K562 (cell line): Measurements from ENCODE around the gene SULT2B1. TPM values are rescaled to one million over a fixed set of nuclear protein-coding genes. Genes with fewer than 3 reads are reported as not detected.

Source experiments
- ATAC-seq: fragments of 200-7000 bp; cut with Tn5 transposase; 3 replicates; pipeline ENCODE4 v1.9.1; 2020; ENCODE audit warnings: moderate library complexity
- BruUV-seq: library from RNA; stranded (reverse); fragments of 400-500 nt; replicated peaks from 2 replicates; lab custom pipeline; 2021; lab: Mats Ljungman, UMichigan
- CTCF ChIA-PET: fragments of 300-600 bp; formaldehyde crosslinking; extraction: SDS; loops from one replicate; lab custom pipeline; 2021; ENCODE audit warnings: low intra/inter-chr PET ratio; lab: Yijun Ruan, JAX
- POLR2A ChIA-PET: fragments of 300-600, 350-650 bp; sonication (Branson Sonifier 250); formaldehyde crosslinking; extraction: SDS; loops from one replicate; lab custom pipeline; 2021; ENCODE audit warnings: antibody characterized with exemption, inconsistent platforms; lab: Yijun Ruan, JAX
- DNase-seq, 4 experiments: peaks; one replicate each; pipeline versions ENCODE4 v3.0.0 to v3.0.0-alpha.2; 2011 to 2018; ENCODE audit warnings: low spot score in 3 of 4, mixed read lengths in 3 of 4; ENCODE audit errors: extremely low read depth in 1 of 4
- FAIRE-seq: peaks from 2 replicates; lab custom pipeline; 2011; peaks lifted over from hg19 to GRCh38; lab: Jason Lieb, UNC
- H2AFZ ChIP-seq: 2 replicates; pipeline ENCODE4 v1.6.0; 2011; ENCODE audit warnings: low read depth, low read length, control low read depth, inconsistent platforms
- H3K27ac ChIP-seq: fragments of 200-600 bp; 3 replicates; pipeline ENCODE4 v1.8.0; 2011; ENCODE audit warnings: low read depth, mild to moderate bottlenecking, control low read depth, inconsistent platforms, low read length, moderate library complexity, mixed read lengths; ENCODE audit errors: extremely low read depth
- H3K27me3 ChIP-seq, 2 experiments: fragments of 300-600 bp in 1 of 2; 2 replicates in 1 of 2; 3 replicates in 1 of 2; pipeline versions ENCODE4 v1.6.0 to v1.8.0; 2011; ENCODE audit warnings: inconsistent platforms in 2 of 2, low read length in 2 of 2, mild to moderate bottlenecking in 1 of 2, mixed read lengths in 1 of 2, moderate library complexity in 1 of 2; ENCODE audit not compliant: control insufficient read depth in 2 of 2, insufficient read depth in 2 of 2
- H3K36me3 ChIP-seq: fragments of 300-600 bp; 3 replicates; pipeline ENCODE4 v1.8.0; 2011; ENCODE audit warnings: mild to moderate bottlenecking, low read length, inconsistent platforms; ENCODE audit not compliant: control insufficient read depth, insufficient read depth
- H3K4me1 ChIP-seq, 2 experiments: fragments of 200-600 bp in 1 of 2; replicated peaks in 1 of 2; 2 replicates in 1 of 2; 3 replicates in 1 of 2; pipeline versions ENCODE4 v1.5.1 to v1.8.0; 2011; ENCODE audit warnings: inconsistent platforms in 2 of 2, low read length in 2 of 2, mild to moderate bottlenecking in 1 of 2, mixed read lengths in 1 of 2, moderate library complexity in 1 of 2; ENCODE audit not compliant: control insufficient read depth in 2 of 2, insufficient read depth in 2 of 2
- H3K4me2 ChIP-seq: 2 replicates; pipeline ENCODE4 v1.6.1; 2011; ENCODE audit warnings: low read length, control low read depth, inconsistent platforms, mixed read lengths; ENCODE audit not compliant: insufficient read depth
- H3K4me3 ChIP-seq: fragments of 200-600 bp; sonication (generic), shearing (Covaris generic); 2 replicates; pipeline ENCODE4 v1.5.1; 2016; ENCODE audit warnings: control low read depth, inconsistent platforms
- H3K79me2 ChIP-seq: fragments of 200-600 bp; 3 replicates; pipeline ENCODE4 v1.8.0; 2011; ENCODE audit warnings: low read length, inconsistent platforms; ENCODE audit not compliant: control insufficient read depth, insufficient read depth
- H3K9ac ChIP-seq, 2 experiments: 2 replicates each; pipeline versions ENCODE4 v1.6.0 to v1.6.1; 2011; ENCODE audit warnings: low read depth in 2 of 2, low read length in 2 of 2, control low read depth in 1 of 2, inconsistent platforms in 1 of 2, mild to moderate bottlenecking in 1 of 2, mixed read lengths in 1 of 2; ENCODE audit not compliant: insufficient read depth in 1 of 2
- H3K9me1 ChIP-seq: one replicate; pipeline ENCODE4 v1.6.0; 2011; ENCODE audit warnings: inconsistent platforms, mild to moderate bottlenecking, low read length, moderate library complexity; ENCODE audit not compliant: control insufficient read depth, insufficient read depth
- H3K9me3 ChIP-seq: replicated peaks from 2 replicates; pipeline ENCODE4 v1.5.1; 2011; ENCODE audit warnings: low read depth, low read length, inconsistent platforms; ENCODE audit not compliant: control insufficient read depth, insufficient read depth
- H4K20me1 ChIP-seq: replicated peaks from 2 replicates; pipeline ENCODE4 v1.6.1; 2011; ENCODE audit warnings: low read length, inconsistent platforms, mixed read lengths; ENCODE audit not compliant: control insufficient read depth, insufficient read depth
- ESRRA ChIP-seq: fragments of 450-650 bp; IDR thresholded peaks from 2 replicates; pipeline ENCODE4 v1.6.1; 2014; ENCODE audit warnings: low read depth, mild to moderate bottlenecking, moderate library complexity, borderline replicate concordance
- GTF2B ChIP-seq: IDR thresholded peaks from 2 replicates; pipeline ENCODE4 v1.6.1; 2011; ENCODE audit not compliant: insufficient read length; ENCODE audit errors: extremely low read depth
- MNT ChIP-seq, 2 experiments: fragments of 450-650 bp; conservative IDR thresholded peaks; 2 replicates each; pipeline ENCODE4 v1.6.1; 2017; ENCODE audit warnings: mild to moderate bottlenecking in 2 of 2, moderate library complexity in 2 of 2
- RAD21 ChIP-seq, 2 experiments: fragments of 250-450 bp in 1 of 2; fragments of 450-650 bp in 1 of 2; sonication (Bioruptor Pico) in 1 of 2; formaldehyde crosslinking in 1 of 2; IDR thresholded peaks in 1 of 2; conservative IDR thresholded peaks in 1 of 2; 2 replicates each; pipeline versions ENCODE4 v1.4.0 to v1.8.0; 2020 to 2022; ENCODE audit warnings: mild to moderate bottlenecking in 2 of 2, moderate library complexity in 1 of 2
- ZFP1 ChIP-seq: fragments of 450-650 bp; formaldehyde crosslinking; IDR thresholded peaks from 2 replicates; pipeline ENCODE4 v1.4.0; 2020; ENCODE audit warnings: mild to moderate bottlenecking, mixed read lengths
- ZNF324 ChIP-seq: fragments of 250-450 bp; sonication (Bioruptor Pico); IDR thresholded peaks from 2 replicates; pipeline ENCODE4 v1.4.0; 2020; ENCODE audit warnings: mild to moderate bottlenecking
- ZNF644 ChIP-seq: fragments of 200-800 bp; sonication (Bioruptor generic); IDR thresholded peaks from 2 replicates; pipeline ENCODE4 v1.6.1; 2016; ENCODE audit warnings: low read depth, missing genetic modification characterization, missing compliant biosample characterization
- WGBS: fragments of 100-300 bp; shearing (Covaris generic); methylation state at CpG from one replicate; pipeline ENCODE4 v1.1.6; 2016; ENCODE audit warnings: low coverage, mixed read lengths; ENCODE audit not compliant: insufficient coverage; ENCODE audit errors: missing lambda C conversion rate; 5-methylcytosine and 5-hydroxymethylcytosine counted together
- in situ Hi-C: fragments of 300-500 bp; cut with MboI; formaldehyde crosslinking; loops from 4 replicates; pipeline ENCODE4 v1.15.0; 2018; ENCODE audit warnings: inconsistent platforms, mixed read lengths
- intact Hi-C: fragments of 100-400 bp; cut with micrococcal nuclease; formaldehyde crosslinking; loops from 2 replicates; pipeline ENCODE4 v1.14.2; 2022
- polyA plus RNA-seq, 8 experiments: library from polyadenylated mRNA; depleted of rRNA in 4 of 8; stranded (reverse) in 5 of 8; unstranded in 3 of 8; fragments of >200 nt; fragmentation: Nextera tagmentation in 2 of 8; fragmentation: Illumina TruSeq in 1 of 8; extraction: Ambion mirVana in 2 of 8; extraction: Trizol in 1 of 8; gene quantifications; 2 replicates each; pipeline versions ENCODE4 v1.2.1 to v1.2.3, GENCODE V29; 2011 to 2014; ENCODE audit warnings: inconsistent platforms in 1 of 8, missing spikeins in 1 of 8
- total RNA-seq, 7 experiments: library from RNA; depleted of rRNA in 6 of 7; stranded (reverse); fragments of >200 nt in 6 of 7; fragmentation: Illumina TruSeq in 2 of 7; extraction: Trizol in 2 of 7; gene quantifications; 2 replicates each; pipeline versions ENCODE4 v1.2.1 to v1.2.3, GENCODE V29; 2011 to 2021; ENCODE audit warnings: low replicate concordance in 1 of 7
- TF ChIP-seq, protein P1 (sequence below), 3 experiments: fragments of 200-800 bp in 1 of 3; sonication (Bioruptor generic) in 1 of 3; sonication (generic) in 1 of 3; formaldehyde crosslinking in 1 of 3; IDR thresholded peaks; 2 replicates each; pipeline versions ENCODE4 v1.6.1 to v1.8.0; 2016 to 2022; ENCODE audit warnings: mild to moderate bottlenecking in 2 of 3, missing compliant biosample characterization in 2 of 3, missing genetic modification characterization in 2 of 3, missing genetic modification reagents in 1 of 3
- TF ChIP-seq, protein P2 (sequence below), 3 experiments: IDR thresholded peaks in 2 of 3; conservative IDR thresholded peaks in 1 of 3; 2 replicates each; pipeline ENCODE4 v1.5.1; 2011 to 2012; ENCODE audit warnings: low read length in 3 of 3, mild to moderate bottlenecking in 3 of 3, control low read depth in 2 of 3, improper control_type of control experiment in 1 of 3, inconsistent platforms in 1 of 3, low read depth in 1 of 3, mixed read lengths in 1 of 3, moderate library complexity in 1 of 3; ENCODE audit not compliant: insufficient read depth in 2 of 3

The SULT2B1 gene
- total and polyA plus RNA-seq, 9 of the 15 experiments (the other 6 are each of a cell fraction or from before 2014, with no cell fraction given): 0.09 to 0.62 (median 0.22) TPM; not detected in 2

DNA sequence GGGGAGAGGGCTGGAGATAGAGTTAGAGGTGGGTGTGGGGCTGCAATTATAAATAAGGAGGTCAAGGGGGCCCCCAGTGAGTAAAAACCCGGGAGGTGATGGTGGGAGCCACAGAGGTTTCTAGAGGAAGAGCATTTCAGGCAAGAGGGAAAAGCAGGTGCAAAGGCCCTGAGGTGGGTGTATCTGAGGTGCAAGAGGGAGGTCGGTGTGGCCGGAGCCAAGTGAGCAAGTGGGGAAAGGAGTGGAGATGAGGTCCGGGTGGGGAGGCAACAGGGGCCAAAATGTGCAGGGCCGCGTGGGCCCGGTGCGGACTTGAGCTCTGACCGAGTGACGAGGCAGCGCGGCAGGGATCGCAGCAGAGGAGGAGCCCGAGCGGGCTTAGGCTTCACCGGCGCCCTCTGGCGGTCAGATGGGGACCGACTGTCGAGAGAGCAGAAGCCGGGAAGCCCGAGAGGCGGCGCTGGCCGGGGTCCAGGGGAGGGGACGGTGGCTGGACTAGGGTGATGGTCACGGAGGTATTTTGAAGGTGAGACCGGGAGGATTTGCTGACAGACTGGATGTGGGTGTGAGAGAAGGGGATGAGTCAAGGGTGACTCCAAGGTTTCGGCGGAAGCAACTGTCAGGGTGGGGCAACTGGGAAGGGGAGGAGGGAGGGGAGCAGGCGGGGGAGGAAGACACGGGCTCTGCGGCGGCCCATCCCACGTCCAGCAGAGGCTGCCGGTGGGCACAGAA lies 36.9 kb downstream of the SULT2B1 start (continued):
- TF ChIP-seq GTF2B (no peak), ZNF644 (tag) (no peak), ZFP1 (CRISPR knock-in tag) (no peak), ZNF324 (no peak)
- TF ChIP-seq, protein P1, sequence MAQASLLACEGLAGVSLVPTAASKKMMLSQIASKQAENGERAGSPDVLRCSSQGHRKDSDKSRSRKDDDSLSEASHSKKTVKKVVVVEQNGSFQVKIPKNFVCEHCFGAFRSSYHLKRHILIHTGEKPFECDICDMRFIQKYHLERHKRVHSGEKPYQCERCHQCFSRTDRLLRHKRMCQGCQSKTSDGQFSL (CRISPR knock-in tag; IDR thresholded peaks at IDR 0.05): no peak
- TF ChIP-seq, protein P1 (tag; IDR thresholded peaks at IDR 0.05): no peak

DNA sequence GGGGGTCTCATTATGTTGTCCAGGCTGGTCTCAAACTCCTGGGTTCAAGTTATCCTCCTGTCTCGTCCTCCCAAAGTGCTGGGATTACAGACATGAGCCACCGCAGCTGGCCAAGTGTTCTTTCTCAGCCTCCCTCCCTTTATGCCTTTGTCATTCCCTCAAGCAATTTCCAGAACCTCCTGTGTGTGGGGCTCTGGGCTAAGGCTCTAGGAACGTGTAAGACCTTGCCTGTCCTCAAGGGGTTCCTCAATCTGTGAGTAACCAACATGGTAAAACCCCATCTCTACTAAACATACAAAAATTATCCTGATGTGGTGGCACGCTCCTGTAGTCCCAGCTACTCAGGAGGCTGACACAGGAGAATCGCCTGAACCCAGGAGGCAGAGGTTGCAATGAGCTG lies 39.0 kb downstream of the SULT2B1 start:
- peak overlapping the region in 1 of 2 experiments; percentile 35; a peak in 1 of 4 replicates for H3K9ac ChIP-seq
- DNase-seq (peak in 2 of 4 experiments; percentile 29 to 44), FAIRE-seq (peak; percentile 70), ATAC-seq (peak; percentile 67)
- H3K4me3 ChIP-seq: no peak overlapping the region
- no peaks in the 10 kb centered on the region for H3K9me1 ChIP-seq
- 46% methylated on average over 5 of the region's 5 CpGs for WGBS
- peaks cover 0 to 27% of the 10 kb centered on the region in 2 experiments; a peak in 2 of 5 replicates for H3K4me1 ChIP-seq
- in situ Hi-C loops: loop anchor here (25.0 kb wide), 1 partner anchor 1521 kb away; no protein-coding TSS in a partner anchor
- no peaks in the 10 kb centered on the region for H4K20me1 ChIP-seq
- H3K9me3 ChIP-seq: no peaks in the 10 kb centered on the region
- no peaks in the 10 kb centered on the region for H3K27me3 ChIP-seq
- POLR2A ChIA-PET: interaction anchor here (0.9 to 1.0 kb wide), 2 partner anchors 26 to 89 kb away, joined by 3 to 5 read pairs; no protein-coding TSS in a partner anchor
- no peak overlapping the region for H2AFZ ChIP-seq
- H3K36me3 ChIP-seq: no peaks in the 10 kb centered on the region
- H3K27ac ChIP-seq: no peak overlapping the region
- BruUV-seq: no TSS peak
- H3K79me2 ChIP-seq: no peaks in the 10 kb centered on the region
- intact Hi-C loops: no loop called here
- CTCF ChIA-PET: no interaction called here
- H3K4me2 ChIP-seq: no peak overlapping the region
- no peak for TF ChIP-seq ESRRA
- TF ChIP-seq, protein P2, sequence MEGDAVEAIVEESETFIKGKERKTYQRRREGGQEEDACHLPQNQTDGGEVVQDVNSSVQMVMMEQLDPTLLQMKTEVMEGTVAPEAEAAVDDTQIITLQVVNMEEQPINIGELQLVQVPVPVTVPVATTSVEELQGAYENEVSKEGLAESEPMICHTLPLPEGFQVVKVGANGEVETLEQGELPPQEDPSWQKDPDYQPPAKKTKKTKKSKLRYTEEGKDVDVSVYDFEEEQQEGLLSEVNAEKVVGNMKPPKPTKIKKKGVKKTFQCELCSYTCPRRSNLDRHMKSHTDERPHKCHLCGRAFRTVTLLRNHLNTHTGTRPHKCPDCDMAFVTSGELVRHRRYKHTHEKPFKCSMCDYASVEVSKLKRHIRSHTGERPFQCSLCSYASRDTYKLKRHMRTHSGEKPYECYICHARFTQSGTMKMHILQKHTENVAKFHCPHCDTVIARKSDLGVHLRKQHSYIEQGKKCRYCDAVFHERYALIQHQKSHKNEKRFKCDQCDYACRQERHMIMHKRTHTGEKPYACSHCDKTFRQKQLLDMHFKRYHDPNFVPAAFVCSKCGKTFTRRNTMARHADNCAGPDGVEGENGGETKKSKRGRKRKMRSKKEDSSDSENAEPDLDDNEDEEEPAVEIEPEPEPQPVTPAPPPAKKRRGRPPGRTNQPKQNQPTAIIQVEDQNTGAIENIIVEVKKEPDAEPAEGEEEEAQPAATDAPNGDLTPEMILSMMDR (IDR thresholded peaks at IDR 0.05 in 2 of 3, conservative IDR thresholded peaks at IDR 0.05 in 1 of 3; ENCODE audit: insufficient read depth in 2 of 3, low read depth in 1 of 3, low read length in 3 of 3): peak; percentile 46 to 97 (median 84); a peak in 4 of 6 replicates
- TF ChIP-seq MNT (conservative IDR thresholded peaks at IDR 0.05): no peak
- peak in 1 of 2 experiments; percentile 50; a peak in 2 of 4 replicates for TF ChIP-seq RAD21 (CRISPR knock-in tag; conservative IDR thresholded peaks at IDR 0.05 in 1 of 2, IDR thresholded peaks at IDR 0.05 in 1 of 2)
